GM21367 (cell line): ENCODE measurements around the gene SNCB.

ENCODE experiments used
- ATAC-seq: cut with Tn5 transposase; IDR thresholded peaks from one replicate; pipeline ENCODE4 v1.9.1; 2021; ENCODE audit not compliant: unreplicated experiment

Gene SNCB

DNA sequence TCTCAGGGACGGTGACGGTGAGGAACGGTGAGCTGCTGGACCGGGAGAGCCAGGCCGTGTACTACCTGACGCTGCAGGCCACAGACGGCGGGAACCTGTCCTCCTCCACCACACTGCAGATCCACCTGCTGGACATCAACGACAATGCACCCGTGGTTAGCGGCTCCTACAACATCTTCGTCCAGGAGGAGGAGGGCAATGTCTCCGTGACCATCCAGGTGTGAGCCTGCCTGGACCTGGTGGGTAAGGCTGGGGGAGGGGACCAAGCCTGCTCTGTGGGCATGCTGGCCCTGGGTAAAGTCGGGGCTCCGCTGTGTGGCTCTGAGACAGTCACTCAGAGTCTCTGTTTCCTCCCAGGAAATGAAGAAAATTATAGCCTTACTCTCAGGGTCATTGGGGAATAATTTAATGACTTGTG, 51.9 kb downstream of the SNCB start:
- no peak for ATAC-seq

DNA sequence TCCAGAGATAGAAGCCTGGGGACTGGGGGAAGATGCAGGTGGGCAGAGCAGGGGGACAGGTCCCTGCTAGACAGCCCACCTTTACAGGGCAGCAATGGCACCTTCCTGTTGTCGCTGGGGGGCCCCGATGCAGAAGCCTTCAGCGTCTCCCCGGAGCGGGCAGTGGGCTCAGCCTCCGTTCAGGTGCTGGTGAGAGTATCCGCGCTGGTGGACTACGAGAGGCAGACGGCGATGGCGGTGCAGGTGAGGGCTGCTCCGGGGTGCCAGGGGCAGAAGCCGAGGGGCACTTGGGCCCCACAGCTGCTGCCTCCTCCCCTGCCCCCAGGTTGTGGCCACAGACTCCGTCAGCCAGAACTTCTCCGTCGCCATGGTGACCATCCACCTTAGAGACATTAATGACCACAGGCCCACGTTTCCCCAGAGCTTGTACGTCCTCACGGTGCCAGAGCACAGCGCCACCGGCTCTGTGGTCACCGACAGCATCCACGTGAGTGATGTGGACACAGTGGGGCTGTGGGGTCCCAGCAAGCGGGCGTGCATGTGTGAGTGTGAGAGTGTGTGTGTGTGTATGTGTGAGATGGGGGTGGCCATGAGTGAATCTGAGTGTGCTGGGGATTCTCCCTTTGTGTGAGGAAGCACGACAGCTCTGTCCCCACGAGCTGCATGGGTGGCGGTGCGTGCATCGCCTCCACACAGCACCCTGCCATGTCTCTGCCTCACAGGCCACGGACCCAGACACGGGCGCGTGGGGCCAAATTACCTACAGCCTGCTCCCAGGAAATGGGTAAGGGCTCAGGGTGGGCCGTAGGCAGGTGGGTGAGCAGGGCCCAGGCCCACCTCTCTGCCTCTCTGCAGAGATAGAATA, 52.8 kb downstream of the SNCB start:
- no peak for ATAC-seq

DNA sequence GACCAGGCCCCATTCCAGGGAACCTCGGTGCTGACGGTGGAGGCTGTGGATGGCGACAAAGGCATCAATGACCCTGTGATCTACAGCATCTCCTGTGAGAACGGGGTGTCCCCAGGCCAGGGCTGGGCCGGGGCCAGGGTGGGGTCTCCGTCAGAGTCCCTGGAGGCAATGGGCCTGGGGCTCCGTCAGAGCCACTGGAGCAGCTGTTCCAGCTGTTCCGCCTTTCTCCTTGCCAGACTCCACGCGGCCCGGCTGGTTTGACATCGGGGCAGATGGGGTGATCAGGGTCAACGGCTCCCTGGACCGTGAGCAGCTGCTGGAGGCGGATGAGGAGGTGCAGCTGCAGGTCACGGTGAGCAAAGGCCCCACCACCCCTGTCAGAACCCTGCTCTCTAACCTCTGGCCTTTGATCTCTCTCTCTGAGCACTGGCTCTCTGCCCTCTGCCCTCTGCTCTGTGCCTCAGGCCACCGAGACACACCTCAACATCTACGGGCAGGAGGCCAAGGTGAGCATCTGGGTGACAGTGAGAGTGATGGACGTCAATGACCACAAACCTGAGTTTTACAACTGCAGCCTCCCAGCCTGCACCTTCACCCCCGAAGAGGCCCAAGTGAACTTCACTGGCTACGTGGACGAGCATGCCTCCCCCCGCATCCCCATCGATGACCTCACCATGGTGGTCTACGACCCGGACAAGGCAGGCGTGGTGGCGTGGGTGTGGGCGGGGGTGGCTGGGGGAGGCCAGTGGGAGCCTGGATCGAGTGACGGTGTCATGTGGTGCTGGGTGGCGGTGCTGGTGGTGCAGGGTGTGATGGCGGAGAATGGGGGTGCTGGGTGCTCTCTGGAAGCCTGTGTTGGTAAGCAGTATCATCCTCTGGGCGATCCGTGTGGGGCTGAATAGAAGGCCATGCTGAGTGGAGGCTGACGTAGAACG, 54.6 kb downstream of the SNCB start:
- ATAC-seq, result no peak

DNA sequence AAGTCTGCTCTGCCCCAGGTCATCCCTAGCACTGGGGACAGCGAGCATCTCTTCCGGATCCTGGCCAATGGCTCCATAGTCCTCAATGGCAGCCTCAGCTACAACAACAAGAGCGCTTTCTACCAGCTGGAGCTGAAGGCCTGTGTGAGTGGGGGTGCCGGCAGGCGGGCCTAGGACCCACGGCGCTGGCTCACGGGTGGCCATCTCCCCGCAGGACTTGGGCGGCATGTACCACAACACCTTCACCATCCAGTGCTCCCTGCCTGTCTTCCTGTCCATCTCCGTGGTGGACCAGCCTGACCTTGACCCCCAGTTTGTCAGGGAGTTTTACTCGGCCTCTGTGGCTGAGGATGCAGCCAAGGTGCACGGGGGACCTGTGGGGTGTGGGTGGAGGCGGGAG, 55.3 kb downstream of the SNCB start:
- ATAC-seq, result no peak

DNA sequence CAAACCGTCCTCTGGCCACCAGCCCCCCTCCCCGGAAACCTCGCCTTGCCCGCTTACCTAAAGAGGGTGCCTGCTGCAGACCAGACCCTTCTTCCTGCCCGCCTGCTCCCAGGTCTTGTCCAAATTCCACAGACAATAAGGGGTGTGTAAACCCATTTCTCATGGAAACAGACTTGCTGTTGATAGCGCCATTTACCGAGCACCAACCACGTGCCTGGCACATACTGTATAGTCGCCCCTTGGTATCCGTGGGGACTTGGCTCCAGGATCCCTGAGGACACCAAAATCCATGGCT, 56.1 kb downstream of the SNCB start:
- no peak for ATAC-seq

DNA sequence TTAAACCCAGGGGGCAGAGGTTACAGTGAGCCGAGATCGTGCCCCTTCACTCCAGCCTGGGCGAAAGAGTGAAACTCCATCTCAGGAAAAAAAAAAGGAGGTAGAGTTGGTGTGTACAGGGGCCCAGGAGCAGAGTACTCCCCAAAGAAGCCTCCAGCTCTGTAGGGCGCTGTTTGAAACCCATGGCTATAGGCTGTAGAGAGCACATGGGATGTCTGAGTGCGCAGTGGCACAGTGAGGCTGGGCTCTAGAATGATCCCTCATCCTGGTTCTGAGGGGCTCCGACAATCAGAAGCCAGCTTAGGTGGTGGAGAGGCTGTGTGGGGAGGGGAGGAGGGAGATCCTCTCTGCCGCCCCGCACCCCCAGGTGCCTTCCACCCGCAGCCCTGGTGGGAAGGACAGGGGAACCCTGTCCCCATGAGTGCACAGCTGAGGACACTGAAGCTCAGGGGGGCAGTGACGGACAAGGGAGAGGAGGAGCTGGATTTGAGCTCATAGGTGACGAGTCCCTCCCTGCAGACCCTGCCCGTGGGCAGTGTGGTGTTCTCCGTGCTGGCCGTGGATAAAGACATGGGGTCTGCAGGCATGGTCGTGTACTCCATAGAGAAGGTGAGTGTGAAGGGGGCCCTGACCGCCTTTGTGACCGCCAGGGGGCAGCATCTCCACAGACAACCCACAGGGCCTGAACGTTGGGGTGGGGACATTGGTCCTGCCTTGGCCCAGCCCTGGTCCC, 56.6 kb downstream of the SNCB start:
- ATAC-seq, result no peak
